Cardiac septum (tissue), 1 donor: ENCODE measurements around the gene CTDSP2. TPM values are rescaled to one million over a fixed set of nuclear protein-coding genes. Genes with fewer than 3 reads are reported as not detected.
"Not testable (repeated sequence)": the region's sequence is repeated elsewhere in the genome, so short reads cannot be mapped to it uniquely, and the experiment has no call there.

Experiments
- DNase-seq: peaks from one replicate; pipeline ENCODE4 v3.0.0-alpha.2; 2020; ENCODE audit warnings: low spot score
- intact Hi-C: fragments of 100-400 bp; cut with DNase I; formaldehyde crosslinking; loops from one replicate; pipeline ENCODE4 v1.14.0; 2022
- microRNA-seq: library from miRNA; unstranded; fragments of <30 nt; microRNA quantifications from one replicate; pipeline ENCODE4 v1.2.0, GENCODE V29; 2020
- total RNA-seq: library from RNA; stranded (reverse); fragmentation: NEBNext Ultra II Directional; extraction: Animal tissue kit (Norgen Biotek cat#: 25700); gene quantifications from one replicate; pipeline ENCODE4 v1.2.1, GENCODE V29; 2021
- donor health status: DM: no; HTN: no; CAD: no.

The CTDSP2 gene
- total RNA-seq, 1 donor from 2014 or later = 89.2 TPM

DNA sequence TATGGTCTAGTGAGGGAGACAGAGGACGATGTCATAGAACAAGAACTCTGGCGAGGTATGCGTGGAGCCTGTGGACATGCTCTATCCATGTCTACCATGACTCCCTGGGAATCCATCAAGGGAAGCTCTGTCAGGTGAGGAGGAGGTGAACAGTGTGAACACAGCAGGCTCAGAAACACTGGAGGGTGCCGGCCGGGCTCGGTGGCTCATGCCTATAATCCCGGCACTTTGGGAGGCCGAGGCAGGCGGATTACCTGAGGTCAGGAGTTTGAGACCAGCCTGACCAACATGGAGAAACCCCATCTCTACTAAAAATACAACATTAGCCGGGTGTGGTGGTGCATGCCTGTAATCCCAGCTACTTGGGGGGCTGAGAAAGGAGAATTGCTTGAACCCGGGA, 71.9 kb downstream of the CTDSP2 start:
- intact Hi-C loops = not testable (repeated sequence)

DNA sequence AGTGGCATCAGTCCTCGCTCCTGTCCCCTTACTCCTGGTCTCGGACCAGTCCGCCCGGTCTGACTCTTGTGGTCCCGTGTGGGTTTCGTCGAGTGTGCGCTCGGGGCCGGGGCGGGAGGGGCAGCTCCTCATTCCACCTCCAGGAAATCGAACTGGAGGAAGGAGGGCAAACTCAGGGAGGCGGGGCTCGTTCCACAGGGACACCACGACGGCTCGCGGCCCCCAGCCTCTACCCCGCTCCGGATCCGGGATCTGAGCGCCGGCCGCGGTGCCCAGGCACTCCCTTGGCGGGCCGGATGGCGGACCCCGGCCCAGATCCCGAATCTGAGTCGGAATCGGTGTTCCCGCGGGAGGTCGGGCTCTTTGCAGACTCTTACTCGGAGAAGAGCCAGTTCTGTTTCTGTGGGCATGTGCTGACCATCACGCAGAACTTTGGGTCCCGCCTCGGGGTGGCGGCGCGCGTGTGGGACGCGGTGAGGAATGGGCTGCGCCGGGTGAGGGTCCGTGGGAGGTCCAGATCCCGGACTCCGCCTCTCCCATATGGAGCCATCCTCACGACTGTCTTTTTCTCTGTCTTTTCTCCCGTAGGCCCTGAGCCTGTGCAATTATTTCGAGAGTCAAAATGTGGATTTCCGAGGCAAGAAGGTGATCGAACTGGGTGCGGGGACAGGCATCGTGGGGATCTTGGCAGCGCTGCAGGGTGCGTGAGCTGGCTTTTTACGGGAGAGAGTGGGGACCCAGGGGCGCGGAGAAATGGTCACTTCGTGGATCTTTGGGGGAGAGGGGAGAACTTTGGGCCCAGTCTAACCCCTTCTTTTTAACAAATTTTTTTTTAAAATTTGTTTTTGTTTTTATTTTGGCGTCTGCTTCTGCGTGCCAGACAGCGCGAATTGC, 73.9 kb downstream of the CTDSP2 start, which contains the start of gene EEF1AKMT3:
EEF1AKMT3 (plus strand) TSS at position 186 of the 894 bp plus-strand sequence; CDS start at position 297, 111 bp downstream.
- DNase-seq = peak; percentile 78
- intact Hi-C loops = loop anchor here (1.0 kb wide), 1 partner anchor 10 kb away; the partner anchor contains the start of gene TSFM

More for the DNA sequence above, 71.9 kb downstream of the CTDSP2 start:
- not testable (repeated sequence) for DNase-seq

DNA sequence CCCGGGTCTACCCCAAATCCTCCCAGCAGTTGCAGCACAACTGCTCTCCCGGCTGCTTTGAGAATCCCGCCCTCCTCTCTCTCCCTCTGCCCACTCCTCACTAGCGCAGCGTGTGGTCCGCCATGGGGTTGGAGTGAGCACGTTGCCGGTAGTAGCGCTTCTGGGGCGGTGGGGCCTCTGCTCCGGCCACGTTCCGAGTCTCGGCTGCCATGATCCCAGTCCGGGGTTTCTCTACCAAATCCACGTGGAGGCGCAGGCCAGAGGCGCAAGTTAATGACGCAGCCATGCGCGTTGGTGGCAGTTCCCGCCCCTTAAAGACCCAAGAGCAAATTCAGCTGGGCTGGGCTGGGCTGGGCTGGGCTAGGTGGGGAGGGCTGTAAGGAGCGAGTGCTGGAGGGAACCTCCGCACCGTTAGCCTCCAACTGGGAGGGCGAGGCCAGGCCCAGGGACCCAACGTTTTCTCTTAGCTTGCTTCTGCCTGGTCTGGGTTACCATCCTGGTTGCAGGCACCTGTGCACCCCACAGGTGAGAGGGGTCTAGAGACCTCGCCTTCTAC, 74.6 kb downstream of the CTDSP2 start, which contains the start of gene METTL1:
METTL1 (minus strand) TSS at position 233 of the 556 bp plus-strand sequence; CDS start at position 211, 22 bp downstream.
- peak; percentile 96 for DNase-seq
- intact Hi-C loops = loop anchor here (1.0 to 2.0 kb wide), 2 partner anchors 10 to 19 kb away; partner anchors contain the start of genes CDK4 and TSFM

DNA sequence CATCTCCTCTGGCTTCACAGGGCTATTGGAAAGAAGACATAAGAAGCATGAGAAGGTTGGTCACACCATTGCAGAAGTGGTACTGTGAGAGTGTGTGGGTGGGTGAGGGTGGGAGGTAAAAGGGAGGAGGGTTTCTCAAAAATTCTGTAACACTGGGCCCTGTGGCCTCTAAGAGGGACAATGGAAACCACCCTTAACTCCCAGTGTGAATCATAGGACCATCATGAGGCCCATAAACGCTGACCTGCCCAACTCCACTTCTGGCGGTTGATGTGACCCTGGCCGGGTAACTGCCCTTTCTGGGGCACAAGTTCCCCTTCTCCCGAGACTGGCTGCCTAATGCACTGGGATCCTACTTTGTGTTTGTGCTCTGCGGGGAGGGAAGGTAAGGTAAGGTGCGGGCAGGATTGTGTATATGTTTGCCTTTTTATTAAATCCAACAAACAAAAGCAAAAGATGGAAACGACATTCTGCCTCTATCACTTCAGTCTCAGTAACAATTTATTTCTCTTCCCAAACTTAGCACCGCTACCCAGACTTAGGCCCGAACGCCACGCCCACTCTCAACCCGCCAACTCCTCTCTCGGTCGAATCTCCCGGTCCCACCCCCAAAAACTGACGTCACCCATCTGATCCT, 75.2 kb downstream of the CTDSP2 start:
- intact Hi-C loops = loop anchor here (2.0 kb wide), 1 partner anchor 19 kb away; the partner anchor contains the start of gene CDK4
- peak; percentile 86 for DNase-seq

DNA sequence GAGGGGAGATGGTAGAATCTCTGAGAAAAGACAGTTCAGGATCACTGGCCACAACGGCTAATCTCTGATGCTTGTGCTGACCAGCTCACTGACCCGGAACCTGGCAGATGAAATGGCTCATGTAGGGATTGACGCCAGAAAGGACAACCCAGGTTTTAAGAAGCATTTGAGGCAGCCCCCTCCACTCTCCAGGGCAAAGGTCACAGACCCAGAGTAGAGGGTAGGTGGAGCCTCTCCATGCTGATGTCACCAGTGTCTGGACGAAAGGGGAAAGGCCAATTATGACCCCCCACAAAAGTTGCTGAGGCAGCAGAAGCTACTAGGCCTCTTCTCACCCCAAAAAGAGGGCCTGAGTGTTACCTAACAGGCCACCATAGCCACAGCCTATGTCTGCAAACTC, 75.8 kb downstream of the CTDSP2 start:
- intact Hi-C loops = loop anchor here (2.0 kb wide), 1 partner anchor 18 kb away; the partner anchor contains the start of gene CDK4
- no peak for DNase-seq

Small RNAs within 50 kb of the gene (microRNA-seq; reads per million reads assigned to microRNA genes)
- gene MIR26A2 = 81.0 reads per million, percentile 55 among the genes with 10 or more reads in this experiment

Other genes starting within 250 kb of the CTDSP2 start
- gene DTX3, start 241.9 kb downstream of the CTDSP2 start, total RNA-seq = 31.0 TPM
- 15.0 TPM for gene ARHGEF25, start 235.3 kb downstream of the CTDSP2 start, total RNA-seq
- 11.1 TPM for gene B4GALNT1, start 213.5 kb downstream of the CTDSP2 start, total RNA-seq
- gene OS9, start 152.6 kb downstream of the CTDSP2 start, total RNA-seq = 133 TPM
- 6.1 TPM for gene AGAP2, start 108.0 kb downstream of the CTDSP2 start, total RNA-seq
- 25.1 TPM for gene TSPAN31, start 101.7 kb downstream of the CTDSP2 start, total RNA-seq
- gene CDK4, start 94.4 kb downstream of the CTDSP2 start, total RNA-seq = 46.3 TPM
- gene MARCHF9, start 91.6 kb downstream of the CTDSP2 start, total RNA-seq = 13.1 TPM
- gene CYP27B1, start 79.7 kb downstream of the CTDSP2 start, total RNA-seq = 0.24 TPM
- 13.3 TPM for gene METTL1, start 74.6 kb downstream of the CTDSP2 start, total RNA-seq
- 1.6 TPM for gene EEF1AKMT3, start 74.1 kb downstream of the CTDSP2 start, total RNA-seq
- 47.7 TPM for gene TSFM, start 63.9 kb downstream of the CTDSP2 start, total RNA-seq
- gene AVIL, start 28.0 kb downstream of the CTDSP2 start, total RNA-seq = 3.5 TPM
- 6.2 TPM for gene ATP23, start 94.8 kb upstream of the CTDSP2 start, total RNA-seq